ENCODE data around the gene SELENOF. TPM values are rescaled to one million over a fixed set of nuclear protein-coding genes. Genes with fewer than 3 reads are reported as not detected.

Gene SELENOF
- total RNA-seq, 2 experiments from 2014 or later = 115 to 131 TPM

DNA sequence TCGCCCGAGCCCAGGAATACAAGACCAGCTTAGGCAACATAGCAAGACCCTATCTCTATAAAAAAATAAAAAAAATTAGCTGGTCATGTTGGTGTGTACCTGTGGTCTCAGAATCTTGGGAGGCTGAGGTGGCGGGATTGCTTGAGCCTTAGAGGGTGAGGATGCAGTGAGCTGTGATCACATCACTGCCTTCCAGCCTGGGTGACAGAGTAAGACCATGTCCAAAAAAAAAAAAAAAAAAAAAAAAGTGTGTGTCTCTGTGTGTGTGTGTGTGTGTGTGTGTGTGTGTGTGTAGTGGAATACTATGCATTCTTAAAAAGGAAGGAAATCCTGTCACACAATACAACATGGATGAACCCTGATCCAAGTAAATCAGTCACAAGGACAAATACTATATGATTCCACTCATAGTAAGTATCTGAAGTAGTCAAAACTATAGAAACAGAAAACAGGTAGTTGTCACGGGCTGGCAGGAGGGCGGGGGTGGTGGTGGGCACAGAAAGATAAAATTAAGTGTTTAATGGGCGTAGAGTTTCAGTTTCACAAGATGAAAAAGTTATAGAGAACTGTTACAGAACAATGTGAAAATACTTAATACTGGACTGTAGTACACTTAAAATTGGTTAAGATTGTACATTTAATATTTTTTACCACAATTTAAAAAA lies 47.8 kb downstream of the SELENOF start:
- CTCF ChIA-PET = no interaction called here
- H3K4me1 Mint-ChIP-seq (ENCODE audit: low read depth) = peaks cover 18% of the 10 kb centered on the region
- intact Hi-C loops (cut with micrococcal nuclease) = no loop called here
- H3K27ac Mint-ChIP-seq = no peak overlapping the region
- TF ChIP-seq, protein P1, sequence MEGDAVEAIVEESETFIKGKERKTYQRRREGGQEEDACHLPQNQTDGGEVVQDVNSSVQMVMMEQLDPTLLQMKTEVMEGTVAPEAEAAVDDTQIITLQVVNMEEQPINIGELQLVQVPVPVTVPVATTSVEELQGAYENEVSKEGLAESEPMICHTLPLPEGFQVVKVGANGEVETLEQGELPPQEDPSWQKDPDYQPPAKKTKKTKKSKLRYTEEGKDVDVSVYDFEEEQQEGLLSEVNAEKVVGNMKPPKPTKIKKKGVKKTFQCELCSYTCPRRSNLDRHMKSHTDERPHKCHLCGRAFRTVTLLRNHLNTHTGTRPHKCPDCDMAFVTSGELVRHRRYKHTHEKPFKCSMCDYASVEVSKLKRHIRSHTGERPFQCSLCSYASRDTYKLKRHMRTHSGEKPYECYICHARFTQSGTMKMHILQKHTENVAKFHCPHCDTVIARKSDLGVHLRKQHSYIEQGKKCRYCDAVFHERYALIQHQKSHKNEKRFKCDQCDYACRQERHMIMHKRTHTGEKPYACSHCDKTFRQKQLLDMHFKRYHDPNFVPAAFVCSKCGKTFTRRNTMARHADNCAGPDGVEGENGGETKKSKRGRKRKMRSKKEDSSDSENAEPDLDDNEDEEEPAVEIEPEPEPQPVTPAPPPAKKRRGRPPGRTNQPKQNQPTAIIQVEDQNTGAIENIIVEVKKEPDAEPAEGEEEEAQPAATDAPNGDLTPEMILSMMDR (IDR thresholded peaks at IDR 0.05) = no peak
- DNase-seq (peak; percentile 24), ATAC-seq (peak; percentile 49)
- H3K4me3 Mint-ChIP-seq = no peak overlapping the region
- peaks cover 10% of the 10 kb centered on the region for H3K36me3 Mint-ChIP-seq (ENCODE audit: low read depth)
- no peaks in the 10 kb centered on the region for H3K27me3 Mint-ChIP-seq
- H3K9me3 Mint-ChIP-seq = no peaks in the 10 kb centered on the region
- POLR2A ChIA-PET = no interaction called here

DNA sequence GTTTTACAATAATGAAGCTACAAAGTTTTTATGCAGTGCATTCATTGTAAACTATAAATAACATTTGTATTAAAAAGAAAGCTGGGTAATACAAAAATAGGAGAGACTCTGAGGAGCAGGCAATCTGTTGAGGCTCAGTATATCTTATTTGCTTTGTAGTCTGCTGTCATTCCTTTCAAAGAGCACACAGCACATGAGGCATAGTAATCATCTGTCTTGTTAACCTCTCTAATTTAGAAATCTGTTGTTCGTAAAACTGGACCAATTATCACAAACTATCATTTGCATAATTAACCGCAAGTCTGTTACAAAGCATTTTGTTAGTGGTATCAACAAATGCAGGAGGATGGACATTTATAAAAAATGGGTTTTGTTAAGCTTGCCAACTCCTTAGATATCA lies 51.0 kb downstream of the SELENOF start:
- Mint-ChIP-seq H3K4me3 (no peak overlapping the region), H3K4me1 (ENCODE audit: low read depth) (peaks cover 9% of the 10 kb centered on the region), H3K27me3 (no peaks in the 10 kb centered on the region), H3K9me3 (no peaks in the 10 kb centered on the region), H3K36me3 (ENCODE audit: low read depth) (peaks cover 11% of the 10 kb centered on the region), H3K27ac (no peak overlapping the region)
- intact Hi-C loops (cut with micrococcal nuclease) = no loop called here
- POLR2A ChIA-PET = no interaction called here
- TF ChIP-seq, protein P1 (IDR thresholded peaks at IDR 0.05) = no peak
- no peak for ATAC-seq
- CTCF ChIA-PET = interaction anchor here (0.7 kb wide), 1 partner anchor 29 kb away, joined by 3 read pairs; no protein-coding TSS in a partner anchor
- no peak for DNase-seq

DNA sequence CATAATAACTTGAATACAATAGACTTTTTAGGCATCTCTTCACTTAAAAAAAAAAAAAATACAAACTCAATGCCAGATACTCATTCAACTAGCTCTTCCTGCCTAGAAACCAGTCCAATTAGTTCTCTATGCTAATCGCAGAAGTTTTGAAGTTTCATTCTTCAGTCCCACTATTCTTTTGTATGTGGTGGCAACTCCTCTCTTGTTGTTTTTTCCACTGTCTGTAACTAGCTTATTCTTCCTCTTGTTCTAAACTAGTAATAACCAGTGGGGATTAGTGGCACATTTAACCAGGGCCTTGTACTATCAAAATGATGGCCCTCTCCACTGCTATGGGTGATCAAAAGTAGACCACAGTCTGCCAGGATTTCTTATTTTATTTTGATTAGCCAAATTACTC lies 52.5 kb downstream of the SELENOF start:
- Mint-ChIP-seq H3K4me3 (no peak overlapping the region), H3K27me3 (no peaks in the 10 kb centered on the region), H3K36me3 (ENCODE audit: low read depth) (peaks cover 9% of the 10 kb centered on the region), H3K9me3 (no peaks in the 10 kb centered on the region), H3K4me1 (ENCODE audit: low read depth) (peaks cover 6% of the 10 kb centered on the region), H3K27ac (peak overlapping the region; percentile 31)
- ATAC-seq (no peak), DNase-seq (no peak)
- ChIA-PET POLR2A (no interaction called here), CTCF (interaction anchor here (0.9 to 2.2 kb wide), 3 partner anchors 28 to 361 kb away, joined by 3 to 9 read pairs (median 4); no protein-coding TSS in a partner anchor)
- TF ChIP-seq, protein P1 (IDR thresholded peaks at IDR 0.05) = no peak
- intact Hi-C loops (cut with micrococcal nuclease) = no loop called here

DNA sequence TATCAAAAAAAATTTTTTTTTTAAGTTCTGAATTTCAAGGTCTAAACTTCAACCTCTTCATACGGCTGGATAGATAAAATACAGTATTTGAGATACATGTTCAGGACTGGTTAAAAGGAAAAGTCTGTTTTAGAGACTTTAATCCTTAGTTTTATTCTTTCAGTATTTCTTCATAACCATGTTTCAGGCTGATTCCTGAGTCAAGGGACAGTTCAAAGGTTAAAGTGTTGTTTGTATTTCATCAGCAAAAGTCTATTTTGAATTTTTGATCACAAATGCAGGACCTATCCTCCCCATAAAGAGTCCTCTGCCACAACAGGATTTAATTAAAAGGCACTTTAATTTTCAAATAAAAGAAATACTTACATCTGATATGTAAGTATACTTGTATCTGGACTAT lies 53.5 kb downstream of the SELENOF start:
- Mint-ChIP-seq H3K9me3 (no peaks in the 10 kb centered on the region), H3K27me3 (no peaks in the 10 kb centered on the region), H3K27ac (no peak overlapping the region), H3K36me3 (ENCODE audit: low read depth) (peaks cover 6% of the 10 kb centered on the region), H3K4me1 (ENCODE audit: low read depth) (no peaks in the 10 kb centered on the region), H3K4me3 (no peak overlapping the region)
- no peak for ATAC-seq
- TF ChIP-seq, protein P1 (IDR thresholded peaks at IDR 0.05) = no peak
- ChIA-PET CTCF (interaction anchor here (0.9 to 2.2 kb wide), 2 partner anchors 27 to 360 kb away, joined by 3 to 9 read pairs; no protein-coding TSS in a partner anchor), POLR2A (no interaction called here)
- DNase-seq = no peak
- intact Hi-C loops (cut with micrococcal nuclease) = no loop called here

DNA sequence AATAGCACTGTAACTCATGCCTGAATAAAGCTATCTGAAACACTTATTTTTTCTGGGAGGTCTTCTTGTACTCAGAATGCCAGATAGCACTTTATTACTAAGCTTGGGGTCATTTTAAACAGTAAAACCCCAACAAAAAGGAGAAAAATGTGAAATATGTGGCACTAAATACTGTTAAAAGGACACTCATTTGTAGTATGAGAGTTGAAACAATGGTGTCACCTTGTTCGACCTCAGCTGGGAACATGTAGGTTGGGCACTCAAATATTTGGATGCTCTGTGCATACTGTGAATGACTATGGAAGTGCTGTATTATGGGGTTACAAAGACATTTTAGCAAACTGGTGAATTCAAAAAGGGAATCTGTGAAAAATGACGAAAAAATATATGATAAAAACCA lies 53.9 kb downstream of the SELENOF start:
- Mint-ChIP-seq H3K27me3 (no peaks in the 10 kb centered on the region), H3K36me3 (ENCODE audit: low read depth) (peaks cover 6% of the 10 kb centered on the region), H3K4me1 (ENCODE audit: low read depth) (no peaks in the 10 kb centered on the region), H3K4me3 (no peak overlapping the region), H3K27ac (no peak overlapping the region), H3K9me3 (no peaks in the 10 kb centered on the region)
- ATAC-seq = no peak
- TF ChIP-seq, protein P1 (IDR thresholded peaks at IDR 0.05) = no peak
- intact Hi-C loops (cut with micrococcal nuclease) = no loop called here
- DNase-seq = no peak
- POLR2A ChIA-PET = no interaction called here
- CTCF ChIA-PET = interaction anchor here (2.2 kb wide), 1 partner anchor 26 kb away, joined by 9 read pairs; no protein-coding TSS in a partner anchor
